SK-N-SH (cell line): ENCODE measurements around the gene PLD6. TPM values are rescaled to one million over a fixed set of nuclear protein-coding genes. Genes with fewer than 3 reads are reported as not detected.

ENCODE experiments used
- CTCF ChIA-PET: fragments of 300-600, 350-600 bp; formaldehyde crosslinking; extraction: SDS; loops from one replicate; lab custom pipeline; 2021; lab: Yijun Ruan, JAX
- POLR2A ChIA-PET: fragments of 350-600 bp; sonication (Branson Sonifier 250); formaldehyde crosslinking; extraction: SDS; loops from one replicate; lab custom pipeline; 2020; ENCODE audit warnings: antibody characterized with exemption, inconsistent platforms; lab: Yijun Ruan, JAX
- DNase-seq: peaks from one replicate; pipeline ENCODE4 v3.0.0; 2012
- H2AFZ ChIP-seq: fragments of 200-600 bp; sonication (generic); 2 replicates; pipeline ENCODE4 v1.8.1; 2016; ENCODE audit warnings: antibody characterized with exemption, mild to moderate bottlenecking, low read depth
- H3F3A ChIP-seq: fragments of 200-600 bp; sonication (generic); replicated peaks from 2 replicates; pipeline ENCODE3; 2016; ENCODE audit warnings: antibody characterized with exemption, mild to moderate bottlenecking; ENCODE audit not compliant: insufficient read depth
- H3K27ac ChIP-seq, 2 experiments: fragments of 200-500 bp in 1 of 2; fragments of 200-600 bp in 1 of 2; sonication (Bioruptor generic) in 1 of 2; sonication (generic), shearing (Covaris generic) in 1 of 2; 2 replicates each; pipeline versions ENCODE4 v1.5.1 to v1.6.1; 2014 to 2016; ENCODE audit warnings: low read depth in 2 of 2, inconsistent platforms in 1 of 2, low read length in 1 of 2, mild to moderate bottlenecking in 1 of 2, mixed read lengths in 1 of 2
- H3K27me3 ChIP-seq: fragments of 200-600 bp; sonication (generic), shearing (Covaris generic); 2 replicates; pipeline ENCODE4 v1.6.1; 2016; ENCODE audit warnings: mixed run types; ENCODE audit not compliant: insufficient read depth
- H3K36me3 ChIP-seq, 2 experiments: fragments of 200-500 bp in 1 of 2; fragments of 200-600 bp in 1 of 2; sonication (Bioruptor generic) in 1 of 2; sonication (generic) in 1 of 2; replicated peaks in 1 of 2; 2 replicates each; pipeline versions ENCODE3 to v1.5.1; 2014 to 2016; ENCODE audit warnings: low read length in 1 of 2, mild to moderate bottlenecking in 1 of 2; ENCODE audit not compliant: insufficient read depth in 2 of 2, control insufficient read depth in 1 of 2
- H3K4me1 ChIP-seq, 2 experiments: fragments of 200-500 bp in 1 of 2; fragments of 200-600 bp in 1 of 2; sonication (Bioruptor generic) in 1 of 2; sonication (generic), shearing (Covaris generic) in 1 of 2; 2 replicates each; pipeline versions ENCODE4 v1.5.1 to v1.6.1; 2014 to 2016; ENCODE audit warnings: low read depth in 1 of 2, low read length in 1 of 2, mixed run types in 1 of 2; ENCODE audit not compliant: insufficient read depth in 2 of 2, control insufficient read depth in 1 of 2
- H3K4me2 ChIP-seq: fragments of 200-600 bp; sonication (generic), shearing (Covaris generic); 2 replicates; pipeline ENCODE4 v1.6.1; 2017; ENCODE audit warnings: mixed run types
- H3K4me3 ChIP-seq, 2 experiments: fragments of 200-500 bp in 1 of 2; fragments of 200-600 bp in 1 of 2; sonication (Bioruptor generic) in 1 of 2; sonication (generic), shearing (Covaris generic) in 1 of 2; 2 replicates each; pipeline versions ENCODE4 v1.5.1 to v1.8.1; 2014 to 2016; ENCODE audit warnings: low read depth in 2 of 2, inconsistent platforms in 1 of 2, low read length in 1 of 2, mild to moderate bottlenecking in 1 of 2, mixed read lengths in 1 of 2, moderate library complexity in 1 of 2
- H3K79me2 ChIP-seq: fragments of 200-600 bp; sonication (generic); 2 replicates; pipeline ENCODE4 v1.8.1; 2017; ENCODE audit warnings: mild to moderate bottlenecking; ENCODE audit not compliant: insufficient read depth
- H3K9ac ChIP-seq: fragments of 200-600 bp; sonication (generic); 2 replicates; pipeline ENCODE4 v1.6.1; 2017; ENCODE audit warnings: mixed run types
- H3K9me2 ChIP-seq: fragments of 200-600 bp; sonication (generic); 2 replicates; pipeline ENCODE4 v1.6.1; 2017; ENCODE audit warnings: mixed run types
- H3K9me3 ChIP-seq: fragments of 200-600 bp; sonication (generic); 2 replicates; pipeline ENCODE4 v1.6.1; 2017; ENCODE audit warnings: mixed run types, mild to moderate bottlenecking, moderate library complexity
- H4K20me1 ChIP-seq: fragments of 200-600 bp; sonication (generic); 2 replicates; pipeline ENCODE4 v1.6.1; 2017; ENCODE audit warnings: mild to moderate bottlenecking, mixed run types; ENCODE audit not compliant: insufficient read depth
- CHD2 ChIP-seq: fragments of 150-350 bp; IDR thresholded peaks from 2 replicates; pipeline ENCODE4 v1.6.1; 2018; ENCODE audit warnings: low read length; ENCODE audit not compliant: partially characterized antibody
- EP300 ChIP-seq, 2 experiments: IDR thresholded peaks; 2 replicates each; pipeline versions ENCODE4 v1.4.0 to v1.6.1; 2012; ENCODE audit warnings: borderline replicate concordance in 1 of 2, low read depth in 1 of 2, low read length in 1 of 2
- EZH2phosphoT487 ChIP-seq: fragments of 200-600 bp; sonication (generic); IDR thresholded peaks from 2 replicates; pipeline ENCODE4 v1.6.1; 2017; ENCODE audit warnings: low read depth, mixed run types, mild to moderate bottlenecking, antibody characterized with exemption, moderate library complexity, borderline replicate concordance
- FOXM1 ChIP-seq: IDR thresholded peaks from 2 replicates; pipeline ENCODE4 v1.4.0; 2012; ENCODE audit warnings: low read depth, mild to moderate bottlenecking
- MEF2A ChIP-seq: IDR thresholded peaks from 2 replicates; pipeline ENCODE4 v1.4.0; 2012; ENCODE audit warnings: low read depth, borderline replicate concordance
- NRF1 ChIP-seq: IDR thresholded peaks from 2 replicates; pipeline ENCODE4 v1.6.1; 2012; ENCODE audit warnings: low read depth, mild to moderate bottlenecking, low read length
- POLR2AphosphoS5 ChIP-seq: IDR thresholded peaks from 2 replicates; pipeline ENCODE4 v1.6.1; 2012; ENCODE audit warnings: low read depth, low read length
- RFX5 ChIP-seq: IDR thresholded peaks from 2 replicates; pipeline ENCODE4 v1.6.1; 2012; ENCODE audit warnings: mild to moderate bottlenecking, improper control_type of control experiment, low read length
- RXRA ChIP-seq: IDR thresholded peaks from 2 replicates; pipeline ENCODE4 v1.4.0; 2012; ENCODE audit warnings: low read depth, mild to moderate bottlenecking, borderline replicate concordance
- TAF1 ChIP-seq: IDR thresholded peaks from 2 replicates; pipeline ENCODE4 v1.6.1; 2012; ENCODE audit warnings: low read depth, mild to moderate bottlenecking, low read length, moderate library complexity, borderline replicate concordance
- TCF12 ChIP-seq: IDR thresholded peaks from 2 replicates; pipeline ENCODE4 v1.4.0; 2012
- YY1 ChIP-seq: IDR thresholded peaks from 2 replicates; pipeline ENCODE4 v1.4.0; 2012; ENCODE audit warnings: low read depth, mild to moderate bottlenecking
- WGBS: methylation state at CpG from one replicate; pipeline ENCODE4 v1.1.6; 2017; ENCODE audit warnings: low lambda C conversion rate; 5-methylcytosine and 5-hydroxymethylcytosine counted together
- polyA plus RNA-seq, 3 experiments: library from polyadenylated mRNA; depleted of rRNA; stranded (reverse); fragments of >200 nt; gene quantifications; 2 replicates each; pipeline ENCODE4 v1.2.3, GENCODE V29; 2012
- TF ChIP-seq, protein P1 (sequence below): IDR thresholded peaks from 2 replicates; pipeline ENCODE4; 2012
- TF ChIP-seq, protein P2 (sequence below): fragments of 150-350 bp; IDR thresholded peaks from 2 replicates; pipeline ENCODE4 v1.6.1; 2017; ENCODE audit warnings: antibody characterized with exemption, low read length, low read depth, borderline replicate concordance
- TF ChIP-seq, protein P3 (sequence below): IDR thresholded peaks from 2 replicates; pipeline ENCODE4 v1.4.0; 2012; ENCODE audit warnings: low read depth, borderline replicate concordance
- TF ChIP-seq, protein P4 (sequence below): fragments of 150-350 bp; IDR thresholded peaks from 2 replicates; pipeline ENCODE4 v1.6.1; 2016; ENCODE audit warnings: mild to moderate bottlenecking, low read depth, low read length

Gene PLD6
- polyA plus RNA-seq, 1 of the 3 experiments (the other 2 are of a cell fraction) = 3.7 TPM

DNA sequence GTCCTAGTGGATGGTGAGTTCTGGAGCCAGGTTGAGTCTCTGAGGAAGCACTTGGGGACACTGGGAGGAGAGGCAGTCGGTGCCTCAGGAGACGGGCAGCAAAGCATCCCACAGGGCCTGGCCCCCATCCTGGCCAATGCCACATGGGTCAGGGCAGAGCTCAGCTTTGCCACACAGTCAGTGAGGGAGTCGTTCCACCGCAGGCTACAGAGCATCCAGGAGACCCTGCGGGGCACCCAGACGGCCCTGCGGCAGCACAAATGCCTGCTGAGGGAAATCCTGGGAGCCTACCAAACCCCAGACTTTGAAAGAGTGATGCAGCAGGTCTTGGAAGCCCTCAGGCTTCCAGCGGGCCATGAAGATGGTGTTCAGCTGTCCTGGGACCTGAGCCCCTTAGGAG, 39.7 kb downstream of the PLD6 start:
- Histone ChIP-seq H3F3A (no peaks in the 10 kb centered on the region), H3K4me2 (no peak overlapping the region), H3K79me2 (no peaks in the 10 kb centered on the region), H3K27ac (no peak overlapping the region), H2AFZ (no peak overlapping the region), H3K4me3 (no peak overlapping the region), H3K9ac (no peak overlapping the region), H3K27me3 (no peaks in the 10 kb centered on the region), H3K9me3 (no peaks in the 10 kb centered on the region), H3K36me3 (peaks cover 10 to 87% of the 10 kb centered on the region in 2 experiments), H3K4me1 (no peaks in the 10 kb centered on the region), H3K9me2 (no peaks in the 10 kb centered on the region), H4K20me1 (no peaks in the 10 kb centered on the region)
- POLR2A ChIA-PET = no interaction called here
- no peak for TF ChIP-seq RXRA
- TF ChIP-seq EZH2phosphoT487 = no peak
- no peak for TF ChIP-seq POLR2AphosphoS5
- TF ChIP-seq, protein P1, sequence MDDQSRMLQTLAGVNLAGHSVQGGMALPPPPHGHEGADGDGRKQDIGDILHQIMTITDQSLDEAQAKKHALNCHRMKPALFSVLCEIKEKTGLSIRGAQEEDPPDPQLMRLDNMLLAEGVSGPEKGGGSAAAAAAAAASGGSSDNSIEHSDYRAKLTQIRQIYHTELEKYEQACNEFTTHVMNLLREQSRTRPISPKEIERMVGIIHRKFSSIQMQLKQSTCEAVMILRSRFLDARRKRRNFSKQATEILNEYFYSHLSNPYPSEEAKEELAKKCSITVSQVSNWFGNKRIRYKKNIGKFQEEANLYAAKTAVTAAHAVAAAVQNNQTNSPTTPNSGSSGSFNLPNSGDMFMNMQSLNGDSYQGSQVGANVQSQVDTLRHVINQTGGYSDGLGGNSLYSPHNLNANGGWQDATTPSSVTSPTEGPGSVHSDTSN = no peak
- TF ChIP-seq FOXM1 = no peak
- TF ChIP-seq RFX5 = no peak
- TF ChIP-seq, protein P2, sequence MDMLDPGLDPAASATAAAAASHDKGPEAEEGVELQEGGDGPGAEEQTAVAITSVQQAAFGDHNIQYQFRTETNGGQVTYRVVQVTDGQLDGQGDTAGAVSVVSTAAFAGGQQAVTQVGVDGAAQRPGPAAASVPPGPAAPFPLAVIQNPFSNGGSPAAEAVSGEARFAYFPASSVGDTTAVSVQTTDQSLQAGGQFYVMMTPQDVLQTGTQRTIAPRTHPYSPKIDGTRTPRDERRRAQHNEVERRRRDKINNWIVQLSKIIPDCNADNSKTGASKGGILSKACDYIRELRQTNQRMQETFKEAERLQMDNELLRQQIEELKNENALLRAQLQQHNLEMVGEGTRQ = no peak
- TF ChIP-seq NRF1 = no peak
- TF ChIP-seq, protein P3, sequence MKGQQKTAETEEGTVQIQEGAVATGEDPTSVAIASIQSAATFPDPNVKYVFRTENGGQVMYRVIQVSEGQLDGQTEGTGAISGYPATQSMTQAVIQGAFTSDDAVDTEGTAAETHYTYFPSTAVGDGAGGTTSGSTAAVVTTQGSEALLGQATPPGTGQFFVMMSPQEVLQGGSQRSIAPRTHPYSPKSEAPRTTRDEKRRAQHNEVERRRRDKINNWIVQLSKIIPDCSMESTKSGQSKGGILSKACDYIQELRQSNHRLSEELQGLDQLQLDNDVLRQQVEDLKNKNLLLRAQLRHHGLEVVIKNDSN = no peak
- no peak for TF ChIP-seq TAF1
- no peak for TF ChIP-seq YY1
- no peak for TF ChIP-seq TCF12
- no peak for TF ChIP-seq MEF2A
- no peak for TF ChIP-seq EP300 (IDR thresholded peaks at IDR 0.05; ENCODE audit: borderline replicate concordance in 1 of 2, low read depth in 1 of 2, low read length in 1 of 2)
- TF ChIP-seq CHD2 = no peak
- TF ChIP-seq, protein P4, sequence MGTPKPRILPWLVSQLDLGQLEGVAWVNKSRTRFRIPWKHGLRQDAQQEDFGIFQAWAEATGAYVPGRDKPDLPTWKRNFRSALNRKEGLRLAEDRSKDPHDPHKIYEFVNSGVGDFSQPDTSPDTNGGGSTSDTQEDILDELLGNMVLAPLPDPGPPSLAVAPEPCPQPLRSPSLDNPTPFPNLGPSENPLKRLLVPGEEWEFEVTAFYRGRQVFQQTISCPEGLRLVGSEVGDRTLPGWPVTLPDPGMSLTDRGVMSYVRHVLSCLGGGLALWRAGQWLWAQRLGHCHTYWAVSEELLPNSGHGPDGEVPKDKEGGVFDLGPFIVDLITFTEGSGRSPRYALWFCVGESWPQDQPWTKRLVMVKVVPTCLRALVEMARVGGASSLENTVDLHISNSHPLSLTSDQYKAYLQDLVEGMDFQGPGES = no peak
- 100% methylated on average over 3 of the region's 8 CpGs for WGBS
- CTCF ChIA-PET = interaction anchor here (2.8 kb wide), 1 partner anchor 24 kb away, joined by 7 read pairs; no protein-coding TSS in a partner anchor
- DNase-seq = no peak
